Measurements from ENCODE around the gene DNASE1L1.

DNASE1L1 gene

GRCh38 chrX:154365997-154366665 is 42.9 kb downstream of the DNASE1L1 start:
- no peak for DNase-seq

GRCh38 chrX:154365052-154365600 is 43.9 kb downstream of the DNASE1L1 start:
- DNase-seq, result no peak

- DNase-seq, result no peak
Measured at GRCh38 chrX:154363706-154364439, 45.2 kb downstream of the DNASE1L1 start.

GRCh38 chrX:154362085-154362742 is 46.8 kb downstream of the DNASE1L1 start:
- no peak for DNase-seq

- no peak for DNase-seq
Measured at GRCh38 chrX:154360155-154360713, 48.8 kb downstream of the DNASE1L1 start.

- no peak for DNase-seq
Measured at GRCh38 chrX:154359362-154360154, 49.5 kb downstream of the DNASE1L1 start.

- DNase-seq, result no peak
Measured at GRCh38 chrX:154358829-154359228, 50.2 kb downstream of the DNASE1L1 start.

GRCh38 chrX:154358011-154358410 is 51.0 kb downstream of the DNASE1L1 start:
- DNase-seq, result no peak

GRCh38 chrX:154357205-154357604 is 51.8 kb downstream of the DNASE1L1 start:
- DNase-seq, result no peak

GRCh38 chrX:154356596-154356995 is 52.5 kb downstream of the DNASE1L1 start:
- no peak for DNase-seq

- no peak for DNase-seq
Measured at GRCh38 chrX:154355776-154356140, 53.3 kb downstream of the DNASE1L1 start.

GRCh38 chrX:154355094-154355775 is 53.8 kb downstream of the DNASE1L1 start:
- no peak for DNase-seq

GRCh38 chrX:154354516-154354915 is 54.5 kb downstream of the DNASE1L1 start:
- no peak for DNase-seq

GRCh38 chrX:154354013-154354412 is 55.0 kb downstream of the DNASE1L1 start:
- DNase-seq, result no peak

- DNase-seq, result no peak
Measured at GRCh38 chrX:154353172-154353843, 55.7 kb downstream of the DNASE1L1 start.

- DNase-seq, result no peak
Measured at GRCh38 chrX:154352466-154352865, 56.6 kb downstream of the DNASE1L1 start.

GRCh38 chrX:154352012-154352401 is 57.0 kb downstream of the DNASE1L1 start:
- no peak for DNase-seq
